AG10803 (cell line): ENCODE data around the gene PDC.

Experiments
- DNase-seq: peaks from one replicate; pipeline ENCODE4 v3.0.0; 2010; ENCODE audit warnings: low read depth
- H3K4me3 ChIP-seq: 2 replicates; pipeline ENCODE4 v1.5.1; 2011; ENCODE audit warnings: mild to moderate bottlenecking, low read length, control low read depth
- CTCF ChIP-seq: conservative IDR thresholded peaks from 2 replicates; pipeline ENCODE4 v1.5.1; 2011; ENCODE audit warnings: mild to moderate bottlenecking, low read length, control low read depth, inconsistent platforms

The PDC gene

GRCh38 chr1:186483561-186483960 is 22.6 kb upstream of the PDC start:
- DNase-seq = no peak
- no peak for TF ChIP-seq CTCF
- H3K4me3 ChIP-seq = no peak overlapping the region

- TF ChIP-seq CTCF = peak; percentile 100
- peak; percentile 66 for DNase-seq
- no peak overlapping the region for H3K4me3 ChIP-seq
Measured at GRCh38 chr1:186482661-186483255, 21.8 kb upstream of the PDC start.

GRCh38 chr1:186481303-186481888 is 20.5 kb upstream of the PDC start:
- no peak for DNase-seq
- H3K4me3 ChIP-seq = no peak overlapping the region
- no peak for TF ChIP-seq CTCF

- no peak for DNase-seq
- no peak overlapping the region for H3K4me3 ChIP-seq
- no peak for TF ChIP-seq CTCF
Measured at GRCh38 chr1:186479162-186479561, 18.2 kb upstream of the PDC start.

- no peak overlapping the region for H3K4me3 ChIP-seq
- no peak for TF ChIP-seq CTCF
- DNase-seq = no peak
Measured at GRCh38 chr1:186476264-186477040, 15.5 kb upstream of the PDC start.

- peak; percentile 18 for DNase-seq
- TF ChIP-seq CTCF = no peak
- no peak overlapping the region for H3K4me3 ChIP-seq
Measured at GRCh38 chr1:186474208-186474607, 13.3 kb upstream of the PDC start.

GRCh38 chr1:186473047-186473446 is 12.1 kb upstream of the PDC start:
- DNase-seq = no peak
- no peak overlapping the region for H3K4me3 ChIP-seq
- TF ChIP-seq CTCF = no peak
